IMR-90 (cell line): ENCODE results near the gene SRSF2. TPM values are rescaled to one million over a fixed set of nuclear protein-coding genes. Genes with fewer than 3 reads are reported as not detected.

ENCODE experiments used
- ATAC-seq: fragments of 200-7000 bp; cut with Tn5 transposase; 2 replicates; pipeline ENCODE4 v1.9.1; 2020; ENCODE audit warnings: low read depth, mild to moderate bottlenecking, moderate library complexity
- BruUV-seq: library from RNA; stranded (reverse); fragments of 400-500 nt; replicated peaks from 2 replicates; lab custom pipeline; 2021; lab: Mats Ljungman, UMichigan
- CTCF ChIA-PET: fragments of 300-600 bp; formaldehyde crosslinking; extraction: SDS; loops from one replicate; lab custom pipeline; 2021; ENCODE audit warnings: antibody characterized with exemption; lab: Yijun Ruan, JAX
- POLR2A ChIA-PET: fragments of 300-600 bp; sonication (Branson Sonifier 250); formaldehyde crosslinking; loops from one replicate; lab custom pipeline; 2022; ENCODE audit warnings: antibody characterized with exemption; ENCODE audit not compliant: unreplicated experiment; lab: Charles Lee
- DNase-seq: peaks from one replicate; pipeline ENCODE4 v3.0.0; 2013
- H2AFZ ChIP-seq: replicated peaks from 2 replicates; pipeline ENCODE3; 2013; ENCODE audit warnings: low read length, mild to moderate bottlenecking; ENCODE audit not compliant: poor library complexity
- H2AK5ac ChIP-seq: 2 replicates; pipeline ENCODE4 v1.6.1; 2013; ENCODE audit warnings: low read depth, low read length, inconsistent platforms
- H2AK9ac ChIP-seq: replicated peaks from 2 replicates; pipeline ENCODE3; 2013; ENCODE audit warnings: mild to moderate bottlenecking, low read depth, low read length, moderate library complexity; ENCODE audit not compliant: poor library complexity
- H2BK120ac ChIP-seq: 2 replicates; pipeline ENCODE4 v1.6.1; 2013; ENCODE audit warnings: low read depth, low read length, inconsistent platforms
- H2BK15ac ChIP-seq: 3 replicates; pipeline ENCODE4 v1.6.1; 2013; ENCODE audit warnings: low read depth, low read length, inconsistent platforms
- H2BK20ac ChIP-seq: 2 replicates; pipeline ENCODE4 v1.6.1; 2013; ENCODE audit warnings: low read depth, mild to moderate bottlenecking, inconsistent platforms, low read length, moderate library complexity
- H2BK5ac ChIP-seq: 2 replicates; pipeline ENCODE4 v1.6.1; 2013; ENCODE audit warnings: mild to moderate bottlenecking, low read depth, low read length, inconsistent platforms; ENCODE audit not compliant: poor library complexity, severe bottlenecking
- H3K14ac ChIP-seq: replicated peaks from 2 replicates; pipeline ENCODE4 v1.6.1; 2013; ENCODE audit warnings: low read depth, low read length, inconsistent platforms
- H3K18ac ChIP-seq: 2 replicates; pipeline ENCODE4 v1.6.1; 2013; ENCODE audit warnings: low read depth, low read length, control low read depth
- H3K23ac ChIP-seq: 2 replicates; pipeline ENCODE4 v1.6.1; 2013; ENCODE audit warnings: low read depth, low read length, inconsistent platforms
- H3K27ac ChIP-seq: 2 replicates; pipeline ENCODE4 v1.5.1; 2013; ENCODE audit warnings: mild to moderate bottlenecking, control low read depth, low read length; ENCODE audit not compliant: insufficient read depth
- H3K27me3 ChIP-seq: 2 replicates; pipeline ENCODE4 v1.6.1; 2013; ENCODE audit warnings: low read length; ENCODE audit not compliant: control insufficient read depth, insufficient read depth
- H3K36me3 ChIP-seq: 2 replicates; pipeline ENCODE4 v1.6.1; 2013; ENCODE audit warnings: low read length, mixed read lengths; ENCODE audit not compliant: control insufficient read depth, insufficient read depth
- H3K4ac ChIP-seq: 2 replicates; pipeline ENCODE4 v1.6.1; 2013; ENCODE audit warnings: low read depth, low read length, inconsistent platforms
- H3K4me1 ChIP-seq: 2 replicates; pipeline ENCODE4 v1.6.1; 2013; ENCODE audit warnings: low read length, mixed read lengths; ENCODE audit not compliant: control insufficient read depth, insufficient read depth
- H3K4me2 ChIP-seq: 2 replicates; pipeline ENCODE4 v1.6.1; 2013; ENCODE audit warnings: low read depth, mild to moderate bottlenecking, control low read depth, low read length, moderate library complexity
- H3K4me3 ChIP-seq: 2 replicates; pipeline ENCODE4 v1.5.1; 2013; ENCODE audit warnings: low read depth, mild to moderate bottlenecking, control low read depth, low read length, moderate library complexity; ENCODE audit not compliant: insufficient read depth
- H3K56ac ChIP-seq: 2 replicates; pipeline ENCODE4 v1.6.1; 2013; ENCODE audit warnings: low read length, inconsistent platforms; ENCODE audit not compliant: insufficient read depth; ENCODE audit errors: extremely low read depth
- H3K79me1 ChIP-seq, 2 experiments: 2 replicates each; pipeline ENCODE4 v1.6.1; 2013; ENCODE audit warnings: low read length in 2 of 2, inconsistent platforms in 1 of 2, low read depth in 1 of 2
- H3K9ac ChIP-seq: 2 replicates; pipeline ENCODE4 v1.6.1; 2013; ENCODE audit warnings: low read depth, low read length, control low read depth
- H3K9me1 ChIP-seq: 2 replicates; pipeline ENCODE4 v1.6.1; 2013; ENCODE audit warnings: low read length, inconsistent platforms; ENCODE audit not compliant: insufficient read depth
- H3K9me3 ChIP-seq: 2 replicates; pipeline ENCODE4 v1.6.1; 2013; ENCODE audit warnings: low read length; ENCODE audit not compliant: control insufficient read depth, insufficient read depth
- H4K20me1 ChIP-seq: 2 replicates; pipeline ENCODE4 v1.6.1; 2013; ENCODE audit warnings: low read length, inconsistent platforms; ENCODE audit not compliant: insufficient read depth
- H4K5ac ChIP-seq: 2 replicates; pipeline ENCODE4 v1.6.1; 2013; ENCODE audit warnings: mild to moderate bottlenecking, low read depth, low read length, control low read depth
- H4K8ac ChIP-seq, 2 experiments: 2 replicates each; pipeline ENCODE4 v1.6.1; 2013; ENCODE audit warnings: low read depth in 2 of 2, low read length in 2 of 2, control low read depth in 1 of 2, inconsistent platforms in 1 of 2
- H4K91ac ChIP-seq: 2 replicates; pipeline ENCODE4 v1.6.1; 2013; ENCODE audit warnings: low read depth, low read length, inconsistent platforms; ENCODE audit not compliant: insufficient read depth
- CEBPB ChIP-seq: IDR thresholded peaks from 2 replicates; pipeline ENCODE4 v1.6.1; 2012; ENCODE audit warnings: low read depth, low read length, improper control_type of control experiment
- WGBS, 2 experiments: methylation state at CpG; one replicate each; pipeline versions ENCODE4 v1.1.5 to v1.1.7; 2013; ENCODE audit warnings: missing lambda C conversion rate in 2 of 2; ENCODE audit not compliant: insufficient read length in 1 of 2; ENCODE audit errors: extremely low coverage in 2 of 2; 5-methylcytosine and 5-hydroxymethylcytosine counted together
- dilution Hi-C: fragments of 300-500 bp; cut with HindIII; formaldehyde crosslinking; loops from one replicate; pipeline ENCODE4 v1.14.3; 2018; ENCODE audit warnings: low sequenced_read_pairs; ENCODE audit not compliant: unreplicated experiment
- in situ Hi-C: fragments of 300-500 bp; cut with MboI; formaldehyde crosslinking; loops from 3 replicates; pipeline ENCODE4 v1.14.3; 2019; ENCODE audit warnings: low sequenced_read_pairs, inconsistent platforms, mixed read lengths
- intact Hi-C: fragments of 100-400 bp; cut with micrococcal nuclease; formaldehyde crosslinking; loops from 2 replicates; pipeline ENCODE4 v1.10.0; 2022
- polyA plus RNA-seq, 3 experiments: library from polyadenylated mRNA; depleted of rRNA; stranded (reverse); fragments of >200 nt; gene quantifications; 2 replicates each; pipeline ENCODE4 v1.2.3, GENCODE V29; 2012; ENCODE audit warnings: low replicate concordance in 1 of 3
- total RNA-seq: library from RNA; depleted of rRNA; stranded (reverse); fragments of >200 nt; gene quantifications from 2 replicates; pipeline ENCODE4 v1.2.3, GENCODE V29; 2012

SRSF2 gene
- total and polyA plus RNA-seq, 2 of the 4 experiments (the other 2 are of a cell fraction): 98.0 to 296 TPM

DNA sequence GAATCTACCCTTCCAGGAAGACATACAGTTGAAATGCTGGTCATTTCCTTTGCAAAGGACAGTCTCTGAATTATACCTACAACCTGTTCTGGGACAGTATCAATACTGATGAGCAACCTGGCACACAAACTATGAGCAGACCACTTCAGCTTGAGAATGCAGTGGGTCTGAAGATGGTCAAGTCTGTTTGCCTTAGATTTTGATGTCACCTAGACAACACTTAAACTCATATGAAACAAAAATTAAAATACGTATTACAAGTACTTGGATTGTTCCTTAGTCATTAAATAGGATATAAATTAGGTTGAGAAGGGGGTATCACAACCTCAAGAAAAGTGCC lies 3.5 kb downstream of the SRSF2 start:
- Histone ChIP-seq H2BK120ac (no peak overlapping the region), H3K23ac (no peak overlapping the region), H3K36me3 (peaks cover 26% of the 10 kb centered on the region), H3K9me1 (no peaks in the 10 kb centered on the region), H4K5ac (no peak overlapping the region), H3K9me3 (no peaks in the 10 kb centered on the region), H2BK5ac (no peak overlapping the region), H3K4ac (no peak overlapping the region), H2AK5ac (no peak overlapping the region), H3K56ac (no peak overlapping the region), H2AK9ac (no peak overlapping the region), H3K27me3 (no peaks in the 10 kb centered on the region), H3K18ac (no peak overlapping the region), H3K14ac (no peak overlapping the region), H4K8ac (no peak overlapping the region; a peak in 1 of 4 replicates), H3K79me1 (peaks cover 19 to 27% of the 10 kb centered on the region in 2 experiments), H2BK15ac (no peak overlapping the region), H3K4me3 (no peak overlapping the region), H3K9ac (no peak overlapping the region; the same call in 1 of the 2 replicates), H4K20me1 (peaks cover 42% of the 10 kb centered on the region), H3K4me1 (peaks cover 2% of the 10 kb centered on the region; the same call in 1 of the 2 replicates), H3K4me2 (no peak overlapping the region; the same call in 1 of the 2 replicates), H4K91ac (no peak overlapping the region), H3K27ac (no peak overlapping the region), H2AFZ (no peak overlapping the region), H2BK20ac (no peak overlapping the region)
- ATAC-seq (no peak), DNase-seq (no peak)
- ChIA-PET CTCF (no interaction called here), POLR2A (no interaction called here)
- WGBS, 2 experiments: no CpG with 5 or more reads among the region's 1 CpG
- in situ Hi-C loops (no loop called here), dilution Hi-C loops (no loop called here), intact Hi-C loops (no loop called here)
- BruUV-seq: no TSS peak
- TF ChIP-seq CEBPB: no peak
